ENCODE results near the gene IGFBP2. TPM values are rescaled to one million over a fixed set of nuclear protein-coding genes. Genes with fewer than 3 reads are reported as not detected.

IGFBP2 gene
- total and polyA plus RNA-seq, 4 experiments from 2014 or later: not detected

GRCh38 chr2:216635171-216635570 lies 2.0 kb downstream of the IGFBP2 start:
- no peak for DNase-seq
- Histone ChIP-seq H3K4me3 (ENCODE audit: low read length in 2 of 2) (no peak overlapping the region), H3K4me1 (ENCODE audit: insufficient read depth, low read length) (no peaks in the 10 kb centered on the region), H3K27ac (ENCODE audit: low read depth, low read length) (no peak overlapping the region), H3K27me3 (ENCODE audit: insufficient read depth, low read length) (peaks cover 13% of the 10 kb centered on the region), H3K36me3 (ENCODE audit: insufficient read depth, low read length) (no peaks in the 10 kb centered on the region), H3K9me3 (ENCODE audit: control insufficient read depth in 1 of 2, low read length in 2 of 2) (no peaks in the 10 kb centered on the region)
- Mint-ChIP-seq H3K36me3 (no peaks in the 10 kb centered on the region), H3K9me3 (peaks cover 0 to 2% (median 0%) of the 10 kb centered on the region in 8 donors), H3K4me1 (peaks cover 15 to 29% (median 24%) of the 10 kb centered on the region in 4 donors), H3K27me3 (peaks cover 43 to 50% of the 10 kb centered on the region in 2 donors), H3K27ac (no peak overlapping the region), H3K4me3 (peak overlapping the region in 6 of 8 donors; percentile 1 to 64 (median 30))
- ChIA-PET POLR2A (ENCODE audit: partially characterized antibody) (no interaction called here), CTCF (ENCODE audit: partially characterized antibody) (interaction anchor here (0.6 kb wide), 1 partner anchor 34 kb away, joined by 3 read pairs; no protein-coding TSS in a partner anchor)
- intact Hi-C loops (cut with micrococcal nuclease): no loop called here

GRCh38 chr2:216635701-216636550 lies 2.7 kb downstream of the IGFBP2 start:
- no peak overlapping the region for H3K27ac ChIP-seq (ENCODE audit: low read depth, low read length)
- peaks cover 39 to 51% of the 10 kb centered on the region in 2 donors for H3K27me3 Mint-ChIP-seq
- peaks cover 0 to 2% (median 0%) of the 10 kb centered on the region in 8 donors for H3K9me3 Mint-ChIP-seq
- no peaks in the 10 kb centered on the region for H3K4me1 ChIP-seq (ENCODE audit: insufficient read depth, low read length)
- no peak overlapping the region for H3K27ac Mint-ChIP-seq
- peak overlapping the region in 1 of 8 donors; percentile 1 for H3K4me3 Mint-ChIP-seq
- ChIA-PET CTCF (ENCODE audit: partially characterized antibody) (no interaction called here), POLR2A (ENCODE audit: partially characterized antibody) (no interaction called here)
- H3K36me3 ChIP-seq (ENCODE audit: insufficient read depth, low read length): no peaks in the 10 kb centered on the region
- H3K4me1 Mint-ChIP-seq: peaks cover 15 to 29% (median 24%) of the 10 kb centered on the region in 4 donors
- intact Hi-C loops (cut with micrococcal nuclease): no loop called here
- peaks cover 13% of the 10 kb centered on the region for H3K27me3 ChIP-seq (ENCODE audit: insufficient read depth, low read length)
- no peak for DNase-seq
- H3K4me3 ChIP-seq (ENCODE audit: low read length in 2 of 2): no peak overlapping the region
- no peaks in the 10 kb centered on the region for H3K9me3 ChIP-seq (ENCODE audit: control insufficient read depth in 1 of 2, low read length in 2 of 2)
- no peaks in the 10 kb centered on the region for H3K36me3 Mint-ChIP-seq

GRCh38 chr2:216636551-216637450 lies 3.6 kb downstream of the IGFBP2 start:
- intact Hi-C loops (cut with micrococcal nuclease): no loop called here
- H3K27ac ChIP-seq (ENCODE audit: low read depth, low read length): no peak overlapping the region
- peaks cover 0 to 2% (median 0%) of the 10 kb centered on the region in 8 donors for H3K9me3 Mint-ChIP-seq
- no peak for DNase-seq
- H3K36me3 Mint-ChIP-seq: no peaks in the 10 kb centered on the region
- H3K27me3 ChIP-seq (ENCODE audit: insufficient read depth, low read length): peaks cover 13% of the 10 kb centered on the region
- ChIA-PET POLR2A (ENCODE audit: partially characterized antibody) (no interaction called here), CTCF (ENCODE audit: partially characterized antibody) (no interaction called here)
- H3K27ac Mint-ChIP-seq: no peak overlapping the region
- no peaks in the 10 kb centered on the region for H3K36me3 ChIP-seq (ENCODE audit: insufficient read depth, low read length)
- H3K9me3 ChIP-seq (ENCODE audit: control insufficient read depth in 1 of 2, low read length in 2 of 2): no peaks in the 10 kb centered on the region
- peaks cover 38 to 48% of the 10 kb centered on the region in 2 donors for H3K27me3 Mint-ChIP-seq
- H3K4me1 Mint-ChIP-seq: peaks cover 15 to 29% (median 24%) of the 10 kb centered on the region in 4 donors
- no peaks in the 10 kb centered on the region for H3K4me1 ChIP-seq (ENCODE audit: insufficient read depth, low read length)
- H3K4me3 Mint-ChIP-seq: peak overlapping the region in 1 of 8 donors; percentile 43
- H3K4me3 ChIP-seq (ENCODE audit: low read length in 2 of 2): no peak overlapping the region

- Mint-ChIP-seq H3K27ac (no peak overlapping the region), H3K27me3 (peaks cover 35 to 42% of the 10 kb centered on the region in 2 donors), H3K36me3 (no peaks in the 10 kb centered on the region), H3K9me3 (peaks cover 0 to 2% (median 0%) of the 10 kb centered on the region in 8 donors), H3K4me3 (no peak overlapping the region), H3K4me1 (peaks cover 15 to 27% (median 22%) of the 10 kb centered on the region in 4 donors)
- no peak overlapping the region for H3K4me3 ChIP-seq (ENCODE audit: low read length in 2 of 2)
- no peaks in the 10 kb centered on the region for H3K4me1 ChIP-seq (ENCODE audit: insufficient read depth, low read length)
- CTCF ChIA-PET (ENCODE audit: partially characterized antibody): no interaction called here
- intact Hi-C loops (cut with micrococcal nuclease): no loop called here
- H3K36me3 ChIP-seq (ENCODE audit: insufficient read depth, low read length): no peaks in the 10 kb centered on the region
- no peak overlapping the region for H3K27ac ChIP-seq (ENCODE audit: low read depth, low read length)
- POLR2A ChIA-PET (ENCODE audit: partially characterized antibody): no interaction called here
- H3K9me3 ChIP-seq (ENCODE audit: control insufficient read depth in 1 of 2, low read length in 2 of 2): no peaks in the 10 kb centered on the region
- no peak for DNase-seq
- peaks cover 13% of the 10 kb centered on the region for H3K27me3 ChIP-seq (ENCODE audit: insufficient read depth, low read length)
Observed at GRCh38 chr2:216637472-216637871, 4.3 kb downstream of the IGFBP2 start.

GRCh38 chr2:216643986-216644659 lies 10.9 kb downstream of the IGFBP2 start:
- CTCF ChIA-PET (ENCODE audit: partially characterized antibody): interaction anchor here (1.0 kb wide), 2 partner anchors 21 to 38 kb away, joined by 3 read pairs; no protein-coding TSS in a partner anchor
- Mint-ChIP-seq H3K27me3 (peaks cover 11 to 19% of the 10 kb centered on the region in 2 donors), H3K4me1 (no peaks in the 10 kb centered on the region), H3K9me3 (peaks cover 0 to 4% (median 0%) of the 10 kb centered on the region in 8 donors), H3K36me3 (no peaks in the 10 kb centered on the region), H3K4me3 (no peak overlapping the region), H3K27ac (no peak overlapping the region)
- Histone ChIP-seq H3K4me3 (ENCODE audit: low read length in 2 of 2) (no peak overlapping the region), H3K4me1 (ENCODE audit: insufficient read depth, low read length) (no peaks in the 10 kb centered on the region), H3K9me3 (ENCODE audit: control insufficient read depth in 1 of 2, low read length in 2 of 2) (no peaks in the 10 kb centered on the region), H3K27ac (ENCODE audit: low read depth, low read length) (no peak overlapping the region), H3K36me3 (ENCODE audit: insufficient read depth, low read length) (no peaks in the 10 kb centered on the region), H3K27me3 (ENCODE audit: insufficient read depth, low read length) (no peaks in the 10 kb centered on the region)
- intact Hi-C loops (cut with micrococcal nuclease): no loop called here
- POLR2A ChIA-PET (ENCODE audit: partially characterized antibody): no interaction called here
- DNase-seq: no peak

- no peaks in the 10 kb centered on the region for H3K27me3 ChIP-seq (ENCODE audit: insufficient read depth, low read length)
- intact Hi-C loops (cut with micrococcal nuclease): no loop called here
- peaks cover 0 to 4% (median 0%) of the 10 kb centered on the region in 8 donors for H3K9me3 Mint-ChIP-seq
- H3K9me3 ChIP-seq (ENCODE audit: control insufficient read depth in 1 of 2, low read length in 2 of 2): no peaks in the 10 kb centered on the region
- no peaks in the 10 kb centered on the region for H3K36me3 Mint-ChIP-seq
- H3K36me3 ChIP-seq (ENCODE audit: insufficient read depth, low read length): no peaks in the 10 kb centered on the region
- no peak overlapping the region for H3K27ac ChIP-seq (ENCODE audit: low read depth, low read length)
- ChIA-PET POLR2A (ENCODE audit: partially characterized antibody) (no interaction called here), CTCF (ENCODE audit: partially characterized antibody) (interaction anchor here (1.0 kb wide), 2 partner anchors 20 to 37 kb away, joined by 3 read pairs; no protein-coding TSS in a partner anchor)
- H3K27ac Mint-ChIP-seq: no peak overlapping the region
- no peak overlapping the region for H3K4me3 ChIP-seq (ENCODE audit: low read length in 2 of 2)
- DNase-seq: no peak
- no peak overlapping the region for H3K4me3 Mint-ChIP-seq
- no peaks in the 10 kb centered on the region for H3K4me1 ChIP-seq (ENCODE audit: insufficient read depth, low read length)
- peaks cover 9 to 17% of the 10 kb centered on the region in 2 donors for H3K27me3 Mint-ChIP-seq
- H3K4me1 Mint-ChIP-seq: no peaks in the 10 kb centered on the region
Observed at GRCh38 chr2:216644842-216645635, 11.8 kb downstream of the IGFBP2 start.

All from CD4-positive, alpha-beta memory T cell (primary cell).